Vagina (tissue), 2 donors: ENCODE data around the gene SLA2.
"Not testable (repeated sequence)": the region's sequence is repeated elsewhere in the genome, so short reads cannot be mapped to it uniquely, and the experiment has no call there.

Experiments
- CTCF ChIP-seq, 3 experiments: fragments of 450-650 bp in 2 of 3; fragments of 200-600 bp in 1 of 3; sonication (generic) in 1 of 3; IDR thresholded peaks; one replicate each; pipeline ENCODE4 v1.5.1; 2017 to 2019; ENCODE audit warnings: antibody characterized with exemption in 3 of 3, mild to moderate bottlenecking in 2 of 3, moderate library complexity in 2 of 3
- POLR2A ChIP-seq, 2 donors: fragments of 450-650 bp; IDR thresholded peaks; one replicate each; pipeline ENCODE4 v1.6.1; 2017; ENCODE audit warnings: antibody characterized with exemption in 2 of 2, mild to moderate bottlenecking in 2 of 2, moderate library complexity in 2 of 2

GRCh38 chr20:36695467-36695866 is 49.5 kb upstream of the SLA2 start:
- not testable (repeated sequence) for TF ChIP-seq CTCF, POLR2A (IDR thresholded peaks at IDR 0.05)
